B cell (primary cell): ENCODE data around the gene NFATC2.

ENCODE experiments used
- CTCF ChIP-seq: fragments of 200-600 bp; IDR thresholded peaks from one replicate; pipeline ENCODE4 v1.8.0; 2022; ENCODE audit warnings: antibody characterized with exemption, mild to moderate bottlenecking
- EZH2 ChIP-seq: IDR thresholded peaks from 2 replicates; pipeline ENCODE4 v1.6.1; 2012; ENCODE audit warnings: borderline replicate concordance, low read depth, mild to moderate bottlenecking, moderate library complexity, low read length; ENCODE audit not compliant: insufficient read depth, poor library complexity, severe bottlenecking

- no peak for TF ChIP-seq CTCF
- no peak for TF ChIP-seq EZH2
Measured at GRCh38 chr20:51377132-51377531, 165.4 kb downstream of the NFATC2 start.
